Activated CD4-positive, alpha-beta T cell treated with anti-CD3 and anti-CD28 coated beads, Interleukin-2, amount 50 U/mL, for 24 hours (primary cell): Measurements from ENCODE around the gene RPL41.
A peak's percentile ranks its signal among the peaks of the same experiment; 100 is the strongest.
"Not testable (repeated sequence)": the region's sequence is repeated elsewhere in the genome, so short reads cannot be mapped to it uniquely, and the experiment has no call there.

Source experiments
- DNase-seq, 2 donors: peaks; one replicate each; pipeline ENCODE4 v3.0.0-alpha.2; 2020; ENCODE audit warnings: low read depth in 1 of 2, low spot score in 1 of 2

Gene RPL41

GRCh38 chr12:56103066-56103711 lies 13.2 kb upstream of the RPL41 start:
- DNase-seq = no peak

GRCh38 chr12:56103823-56104108 lies 12.7 kb upstream of the RPL41 start:
- no peak for DNase-seq

- DNase-seq = peak; percentile 92 to 96
Observed at GRCh38 chr12:56104109-56104814, 12.2 kb upstream of the RPL41 start, which contains the start of gene PA2G4. Gene PA2G4 (plus strand): TSS chr12:56104559. CDS start chr12:56104738, 179 bp downstream.

GRCh38 chr12:56104815-56105608 lies 11.4 kb upstream of the RPL41 start:
- peak; percentile 23 to 25 for DNase-seq

- DNase-seq = no peak
Observed at GRCh38 chr12:56105609-56105902, 10.9 kb upstream of the RPL41 start.

GRCh38 chr12:56107242-56107641 lies 9.2 kb upstream of the RPL41 start:
- DNase-seq = no peak

GRCh38 chr12:56110571-56110970 lies 5.9 kb upstream of the RPL41 start:
- DNase-seq = no peak

GRCh38 chr12:56114084-56114483 lies 2.3 kb upstream of the RPL41 start:
- DNase-seq = no peak

GRCh38 chr12:56115329-56115728 lies 1.1 kb upstream of the RPL41 start:
- DNase-seq = no peak

GRCh38 chr12:56117082-56117706 lies 761 bp downstream of the RPL41 start:
- DNase-seq = not testable (repeated sequence)

GRCh38 chr12:56117778-56118687 lies 1.6 kb downstream of the RPL41 start, which contains the start of gene ZC3H10:
Gene ZC3H10 (plus strand): TSS chr12:56118266. CDS start chr12:56120563, 2,297 bp downstream.
- DNase-seq = peak; percentile 93 to 100

GRCh38 chr12:56118688-56119357 lies 2.4 kb downstream of the RPL41 start:
- no peak for DNase-seq

- peak in 1 of 2 donors; percentile 57 for DNase-seq
Observed at GRCh38 chr12:56119361-56119796, 2.9 kb downstream of the RPL41 start.

GRCh38 chr12:56120158-56120846 lies 3.9 kb downstream of the RPL41 start:
- DNase-seq = no peak

GRCh38 chr12:56121204-56121870 lies 4.9 kb downstream of the RPL41 start:
- no peak for DNase-seq

- no peak for DNase-seq
Observed at GRCh38 chr12:56122637-56123036, 6.2 kb downstream of the RPL41 start.

GRCh38 chr12:56124133-56124532 lies 7.7 kb downstream of the RPL41 start:
- no peak for DNase-seq

GRCh38 chr12:56126732-56127239 lies 10.4 kb downstream of the RPL41 start:
- no peak for DNase-seq

- DNase-seq = no peak
Observed at GRCh38 chr12:56127485-56127887, 11.1 kb downstream of the RPL41 start.
